Activated CD4-positive, alpha-beta T cell treated with anti-CD3 and anti-CD28 coated beads for 4 hours (primary cell): Measurements from ENCODE around the gene SLC2A4.
"Not testable (repeated sequence)": the region's sequence is repeated elsewhere in the genome, so short reads cannot be mapped to it uniquely, and the experiment has no call there.

Source experiments
- DNase-seq, 2 donors: peaks; one replicate each; pipeline ENCODE4 v3.0.0-alpha.2; 2020

SLC2A4 gene

DNA sequence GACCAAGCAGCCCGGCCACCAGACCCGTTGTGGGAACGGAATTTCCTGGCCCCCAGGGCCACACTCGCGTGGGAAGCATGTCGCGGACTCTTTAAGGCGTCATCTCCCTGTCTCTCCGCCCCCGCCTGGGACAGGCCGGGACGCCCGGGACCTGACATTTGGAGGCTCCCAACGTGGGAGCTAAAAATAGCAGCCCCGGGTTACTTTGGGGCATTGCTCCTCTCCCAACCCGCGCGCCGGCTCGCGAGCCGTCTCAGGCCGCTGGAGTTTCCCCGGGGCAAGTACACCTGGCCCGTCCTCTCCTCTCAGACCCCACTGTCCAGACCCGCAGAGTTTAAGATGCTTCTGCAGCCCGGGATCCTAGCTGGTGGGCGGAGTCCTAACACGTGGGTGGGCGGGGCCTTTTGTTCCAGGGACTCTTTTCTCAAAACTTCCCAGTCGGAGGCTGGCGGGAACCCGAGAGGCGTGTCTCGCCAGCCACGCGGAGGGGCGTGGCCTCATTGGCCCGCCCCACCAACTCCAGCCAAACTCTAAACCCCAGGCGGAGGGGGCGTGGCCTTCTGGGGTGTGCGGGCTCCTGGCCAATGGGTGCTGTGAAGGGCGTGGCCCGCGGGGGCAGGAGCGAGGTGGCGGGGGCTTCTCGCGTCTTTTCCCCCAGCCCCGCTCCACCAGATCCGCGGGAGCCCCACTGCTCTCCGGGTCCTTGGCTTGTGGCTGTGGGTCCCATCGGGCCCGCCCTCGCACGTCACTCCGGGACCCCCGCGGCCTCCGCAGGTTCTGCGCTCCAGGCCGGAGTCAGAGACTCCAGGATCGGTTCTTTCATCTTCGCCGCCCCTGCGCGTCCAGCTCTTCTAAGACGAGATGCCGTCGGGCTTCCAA lies at the start of gene SLC2A4:
Gene SLC2A4, plus strand, starts transcription at position 645 of the 879 bp plus-strand sequence. Its CDS starts 217 bp downstream, at position 862.
- peak; percentile 88 to 91 for DNase-seq

DNA sequence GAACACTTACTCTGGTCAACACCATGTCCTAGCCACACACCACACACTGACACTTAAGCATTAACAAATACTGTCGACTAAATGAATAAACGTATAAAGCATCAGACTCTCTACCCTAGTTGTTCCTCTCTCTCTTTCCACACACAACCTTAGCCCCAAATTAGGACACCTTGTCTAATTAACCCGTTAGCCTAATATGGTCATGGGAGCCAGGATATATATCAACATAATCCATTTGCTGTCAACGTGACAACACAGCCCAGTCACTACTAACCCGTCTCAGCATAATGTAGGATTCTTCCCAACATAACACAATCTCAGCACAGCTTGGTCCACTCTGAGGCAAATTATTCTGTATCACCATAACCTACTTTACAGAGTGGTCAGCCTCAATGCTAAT lies 49.4 kb upstream of the SLC2A4 start:
- no peak for DNase-seq

DNA sequence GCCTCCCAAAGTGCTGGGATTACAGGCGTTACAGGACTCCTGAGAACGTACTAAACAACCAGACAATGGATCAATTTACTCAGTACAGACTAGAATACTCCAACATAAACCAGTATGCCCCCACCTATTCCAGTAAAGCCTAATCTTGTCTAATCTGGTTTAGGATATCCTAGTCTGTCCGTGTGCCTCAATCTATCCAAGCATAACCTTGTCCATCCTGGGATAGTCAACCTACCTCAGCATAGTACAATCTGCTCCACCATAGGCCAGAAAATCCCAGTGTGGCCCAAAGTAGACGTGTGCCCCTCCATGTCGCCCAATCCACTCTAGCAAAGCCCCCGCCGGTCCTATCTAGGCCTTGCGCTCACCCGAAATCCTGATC lies 47.8 kb upstream of the SLC2A4 start:
- no peak for DNase-seq

DNA sequence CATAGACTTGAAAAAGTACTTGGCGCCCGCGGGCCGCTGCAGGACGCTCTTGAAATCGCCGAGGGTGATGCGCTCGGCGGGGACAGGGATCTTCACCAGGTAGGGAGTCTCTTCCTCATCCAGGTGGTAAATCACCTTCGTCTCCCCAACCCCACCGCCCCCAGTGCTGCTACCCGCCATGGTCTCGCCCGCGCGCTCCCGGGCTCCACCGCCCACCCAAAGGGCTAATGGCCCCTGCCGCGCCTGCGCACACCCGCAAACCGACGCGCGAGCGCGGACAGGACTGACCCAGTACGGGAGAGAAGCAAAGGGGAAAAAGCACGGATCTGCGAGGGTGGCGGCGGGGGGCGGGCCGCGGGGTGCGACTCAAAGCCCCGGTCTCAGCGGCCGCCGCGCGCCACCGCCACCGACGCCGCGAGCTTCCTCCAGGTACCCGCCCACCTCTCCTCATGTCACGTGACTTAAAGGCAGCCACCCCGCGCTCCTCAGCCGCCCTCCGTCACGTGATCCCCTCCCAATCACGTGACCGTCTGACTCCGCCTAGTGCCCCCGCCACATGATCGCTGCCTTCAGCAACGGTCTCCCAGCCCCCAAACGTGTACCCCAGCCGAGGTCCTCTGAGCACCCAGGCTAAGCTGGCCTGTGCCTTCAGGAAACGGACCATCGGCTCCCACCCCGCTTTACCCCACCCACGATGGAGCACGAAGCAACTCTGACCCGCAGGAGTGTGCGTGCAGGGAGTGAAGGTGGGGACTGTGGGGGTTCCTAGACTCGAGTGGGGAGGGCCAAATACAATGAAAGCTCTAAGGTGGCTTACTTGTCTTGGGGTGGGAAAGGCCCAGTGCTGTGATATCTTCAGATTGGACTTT lies 47.2 kb upstream of the SLC2A4 start, which contains the start of gene DVL2:
Gene DVL2, minus strand, starts transcription at position 435 of the 869 bp plus-strand sequence. Its CDS starts 255 bp downstream, at position 180.
- DNase-seq = peak; percentile 93 to 96

DNA sequence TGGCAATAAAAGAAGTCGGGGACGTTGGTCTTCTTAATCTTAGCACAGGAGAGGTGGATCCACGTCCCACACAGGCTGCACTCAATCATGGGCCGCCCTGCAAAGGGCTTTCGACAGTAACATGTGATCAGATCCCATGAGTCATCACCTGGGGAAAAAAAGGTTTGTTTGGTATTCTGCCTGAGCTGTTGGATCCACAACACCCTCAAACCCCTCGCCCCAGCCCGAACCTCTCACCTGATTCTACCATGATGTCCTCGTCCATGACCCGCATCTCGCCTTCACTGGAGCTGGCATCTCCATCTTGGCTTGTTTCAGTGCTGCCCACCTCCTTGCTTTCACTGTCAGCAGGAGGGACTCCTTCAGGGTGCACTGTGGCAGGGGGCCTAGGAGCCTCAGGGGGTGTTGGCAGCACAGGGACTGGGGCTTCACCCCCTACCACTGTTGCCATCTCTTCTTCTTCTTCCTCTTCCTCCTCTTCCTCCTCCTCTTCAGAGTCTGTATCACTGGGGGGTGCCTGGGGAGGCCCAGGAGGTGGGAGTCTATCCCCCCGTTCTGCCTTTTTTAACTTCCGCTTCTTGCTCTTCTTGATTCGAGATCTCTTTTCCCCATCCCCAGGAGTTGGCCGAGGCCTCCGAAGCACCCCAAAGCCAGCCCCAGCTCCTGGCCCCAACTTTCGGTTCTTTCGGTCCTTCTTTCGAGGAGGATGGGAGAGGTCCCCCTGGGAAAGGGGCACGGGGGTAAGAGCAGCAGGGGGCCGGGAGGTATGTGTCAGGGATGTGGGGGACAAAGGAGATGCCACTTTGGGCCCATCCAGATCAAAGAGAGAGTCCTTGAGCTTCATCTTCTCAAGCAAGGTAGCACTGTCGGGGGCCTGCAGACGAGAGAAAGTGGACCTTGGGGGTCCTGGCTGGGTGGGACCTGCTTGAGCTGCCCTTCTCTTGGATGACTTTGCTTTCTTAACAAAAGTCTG lies 45.5 kb upstream of the SLC2A4 start:
- DNase-seq = peak in 1 of 2 donors; percentile 22

DNA sequence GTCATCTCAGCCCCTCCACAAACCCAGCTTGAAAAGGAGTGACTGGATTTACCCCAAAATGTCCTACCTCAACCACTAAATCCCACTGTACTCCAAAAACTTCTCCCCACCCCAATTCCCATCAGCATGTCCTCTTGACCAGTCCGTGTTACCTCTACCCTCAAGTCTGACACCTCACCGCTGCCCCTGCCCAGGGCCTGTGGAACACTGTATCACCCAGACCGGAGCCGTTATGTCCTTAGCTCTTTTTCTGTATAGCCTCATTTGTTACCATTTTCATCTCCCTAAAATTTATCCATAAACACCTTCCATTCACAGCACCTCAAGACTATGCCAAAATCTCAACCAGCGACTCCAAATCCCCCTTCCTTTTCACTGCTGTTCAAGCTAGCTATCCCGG lies 44.7 kb upstream of the SLC2A4 start:
- DNase-seq = no peak

DNA sequence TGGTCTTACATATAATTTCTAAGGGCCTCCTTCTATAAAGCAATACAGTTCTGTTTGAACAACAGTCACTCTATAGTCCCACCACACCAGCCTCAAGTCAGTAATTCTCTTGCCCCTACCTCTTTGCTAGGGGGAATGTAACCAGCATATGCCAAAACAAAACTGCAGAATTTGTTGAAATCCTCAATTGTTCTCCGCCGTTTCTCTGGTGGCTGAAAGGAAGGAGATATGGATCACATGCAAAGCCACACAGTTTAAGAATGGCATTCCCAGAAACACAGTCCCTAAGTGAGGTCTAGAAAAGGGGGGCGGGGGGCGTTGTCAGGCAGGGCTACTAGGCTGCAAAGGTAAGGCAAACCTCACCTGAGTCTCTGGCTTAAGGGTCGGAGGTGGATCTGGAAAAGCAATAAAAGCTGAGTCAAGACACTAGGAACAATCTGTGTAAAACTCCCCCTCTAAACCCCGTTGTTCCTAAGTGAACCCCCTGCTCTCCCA lies 44.2 kb upstream of the SLC2A4 start:
- DNase-seq = no peak

DNA sequence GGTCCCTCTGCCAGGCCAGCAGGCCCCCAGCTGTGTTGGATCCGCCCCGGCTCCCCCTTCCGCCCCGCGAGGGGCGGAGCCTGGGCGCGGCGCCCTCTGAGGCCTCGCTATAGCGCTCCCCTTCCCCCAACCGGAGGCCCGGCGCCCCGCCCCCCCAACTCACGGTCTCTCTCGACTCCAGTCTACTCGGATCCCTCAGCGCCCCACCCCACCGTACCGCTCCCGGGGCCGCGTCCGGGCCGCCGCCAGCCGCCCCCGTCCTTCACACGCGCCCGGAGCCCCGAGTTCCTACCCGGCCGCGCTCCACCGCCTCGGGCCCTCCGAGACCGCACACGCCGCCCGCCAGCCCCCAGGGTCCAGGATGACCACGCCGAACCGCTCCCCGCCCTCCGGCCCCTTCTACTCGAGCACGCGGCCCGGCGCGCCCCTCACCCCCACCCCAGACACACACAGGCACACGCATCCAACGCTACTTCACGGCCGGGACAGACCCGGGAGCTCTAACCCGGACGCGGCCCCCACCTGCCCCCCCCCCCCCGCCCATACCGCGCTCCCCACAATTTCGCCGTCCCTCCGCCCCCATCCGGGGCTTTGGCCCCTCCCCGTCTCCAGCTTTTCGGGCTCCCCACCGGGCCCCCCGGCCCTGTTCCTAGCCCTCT lies 43.6 kb upstream of the SLC2A4 start:
- DNase-seq = peak; percentile 89 to 90

DNA sequence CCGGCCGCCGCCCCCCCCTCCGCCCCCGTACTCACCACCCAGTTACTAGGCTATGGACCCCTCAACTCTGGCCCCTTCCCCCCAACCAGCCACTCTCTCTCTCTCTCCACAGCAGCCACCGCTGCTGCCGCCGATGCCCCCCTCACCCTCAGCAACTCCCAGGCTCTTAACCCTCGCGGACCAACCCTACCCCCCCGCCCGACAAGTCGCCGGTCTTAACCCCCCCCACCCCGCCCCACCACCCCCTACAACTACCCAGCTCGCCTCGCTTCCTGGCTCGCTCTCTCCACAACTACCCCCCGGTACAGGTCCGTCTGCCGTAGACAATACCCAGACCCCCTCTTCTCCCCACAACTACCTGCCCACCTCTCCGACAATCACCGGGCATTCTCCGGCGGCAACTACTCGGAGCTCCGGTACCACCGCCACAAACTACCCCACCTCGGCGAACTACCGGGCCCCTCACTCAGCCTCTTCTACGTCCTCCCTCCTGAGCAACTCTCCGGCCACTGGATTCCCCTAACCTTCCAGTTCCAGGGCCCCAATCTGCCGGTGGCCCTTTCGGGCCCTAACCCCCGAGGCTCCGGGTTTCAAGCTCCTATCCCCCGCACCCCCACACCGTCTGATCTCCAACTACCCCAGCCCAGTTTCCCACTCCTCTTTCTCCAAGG lies 43.0 kb upstream of the SLC2A4 start:
- DNase-seq = peak in 1 of 2 donors; percentile 31

DNA sequence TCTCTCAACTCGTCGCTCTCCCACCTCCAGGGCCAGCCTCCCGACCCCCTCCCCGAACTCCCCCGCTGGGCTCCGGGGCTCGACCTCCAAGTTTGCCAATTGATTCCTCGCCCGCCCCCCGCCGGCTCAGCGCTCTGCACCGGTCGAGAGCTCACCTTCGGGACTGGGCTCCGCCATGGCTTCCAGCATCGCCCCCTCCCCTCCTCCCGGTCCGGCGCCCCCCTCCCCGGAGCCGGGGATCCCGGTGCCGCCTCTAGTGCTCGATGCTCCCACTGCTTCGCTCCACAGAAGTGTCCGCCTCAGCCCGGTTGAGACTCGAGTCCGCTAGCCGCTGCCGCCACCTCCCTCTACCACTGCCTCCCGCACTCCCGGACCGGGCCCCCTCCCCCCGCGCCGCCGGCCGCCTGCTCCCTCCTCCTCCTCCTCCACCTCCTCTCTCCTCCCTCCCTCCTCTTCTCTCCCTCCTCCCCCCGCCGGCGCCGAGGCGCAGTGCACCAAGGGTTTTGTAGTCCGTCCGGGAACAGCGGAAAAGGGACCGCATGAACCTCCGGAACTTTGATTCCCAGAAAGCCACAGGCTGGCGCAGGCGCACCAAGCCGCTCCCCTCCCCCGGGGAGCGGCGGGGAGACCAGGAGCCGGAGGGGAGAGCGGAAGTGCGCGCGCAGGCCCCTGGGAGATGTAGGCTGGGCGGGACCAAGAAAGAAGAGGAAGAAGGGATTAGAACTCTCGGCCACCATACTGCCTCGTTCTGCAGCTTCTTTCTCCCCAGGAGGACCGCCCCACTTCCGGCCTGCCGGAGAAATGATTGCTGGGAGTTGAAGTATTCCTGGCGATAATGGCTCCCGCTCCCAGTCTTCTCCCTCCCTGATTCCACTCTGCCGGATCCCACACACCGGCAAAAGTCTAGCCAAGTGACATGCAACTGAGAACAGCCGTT lies 42.2 kb upstream of the SLC2A4 start, which contains the start of gene PHF23:
Gene PHF23, minus strand, starts transcription at position 367 of the 937 bp plus-strand sequence. Its CDS starts 178 bp downstream, at position 189.
- peak; percentile 98 for DNase-seq

DNA sequence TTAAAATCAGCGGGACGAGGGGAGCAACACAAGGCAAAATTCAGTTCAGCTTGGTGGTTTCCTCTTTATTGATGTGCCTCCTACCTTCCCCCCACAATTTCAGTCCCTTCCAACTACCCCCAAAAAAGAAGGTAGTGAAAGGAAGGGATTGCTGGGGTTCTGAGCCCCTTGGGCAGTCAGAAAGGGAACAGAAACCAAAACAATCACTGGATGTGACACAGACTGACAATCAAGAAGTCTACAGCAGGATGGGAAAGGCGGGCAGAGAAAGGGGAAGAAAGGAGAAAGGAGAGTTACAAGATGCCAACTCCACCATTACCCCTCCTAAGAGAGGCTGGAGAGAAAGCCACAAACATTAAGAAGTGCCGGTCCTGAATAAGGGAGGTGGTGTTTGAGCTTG lies 41.1 kb upstream of the SLC2A4 start:
- DNase-seq = no peak

DNA sequence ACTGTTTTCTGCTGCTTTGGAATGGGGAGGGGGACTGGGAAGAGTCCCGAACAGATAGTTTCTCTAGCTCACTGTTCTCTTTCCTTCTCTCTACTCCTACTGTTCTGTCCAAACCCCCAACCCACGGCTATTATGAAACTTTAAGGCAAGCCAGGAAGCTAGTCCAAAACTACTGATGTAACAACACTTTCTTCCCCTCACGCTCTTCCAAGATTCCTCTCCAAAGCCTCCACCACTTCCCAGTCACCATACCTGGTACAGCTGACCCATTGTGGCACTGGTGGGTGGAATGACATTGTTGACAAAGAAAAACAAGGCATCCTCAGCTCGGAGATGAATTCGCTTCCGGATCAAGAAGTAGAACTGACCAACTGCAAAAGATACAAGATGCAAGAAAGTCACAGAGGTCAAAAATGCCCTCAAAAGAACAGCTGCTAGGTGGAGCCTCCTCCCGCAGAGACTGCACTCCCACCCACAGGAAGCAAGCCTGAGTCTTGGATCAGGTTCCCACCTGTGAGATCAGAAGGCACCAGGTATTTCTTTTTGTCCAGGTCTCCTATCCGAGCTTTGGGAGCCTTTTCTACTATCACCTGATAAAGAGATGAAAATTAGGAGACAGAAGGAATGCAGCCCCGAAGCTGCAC lies 40.3 kb upstream of the SLC2A4 start:
- DNase-seq = no peak

DNA sequence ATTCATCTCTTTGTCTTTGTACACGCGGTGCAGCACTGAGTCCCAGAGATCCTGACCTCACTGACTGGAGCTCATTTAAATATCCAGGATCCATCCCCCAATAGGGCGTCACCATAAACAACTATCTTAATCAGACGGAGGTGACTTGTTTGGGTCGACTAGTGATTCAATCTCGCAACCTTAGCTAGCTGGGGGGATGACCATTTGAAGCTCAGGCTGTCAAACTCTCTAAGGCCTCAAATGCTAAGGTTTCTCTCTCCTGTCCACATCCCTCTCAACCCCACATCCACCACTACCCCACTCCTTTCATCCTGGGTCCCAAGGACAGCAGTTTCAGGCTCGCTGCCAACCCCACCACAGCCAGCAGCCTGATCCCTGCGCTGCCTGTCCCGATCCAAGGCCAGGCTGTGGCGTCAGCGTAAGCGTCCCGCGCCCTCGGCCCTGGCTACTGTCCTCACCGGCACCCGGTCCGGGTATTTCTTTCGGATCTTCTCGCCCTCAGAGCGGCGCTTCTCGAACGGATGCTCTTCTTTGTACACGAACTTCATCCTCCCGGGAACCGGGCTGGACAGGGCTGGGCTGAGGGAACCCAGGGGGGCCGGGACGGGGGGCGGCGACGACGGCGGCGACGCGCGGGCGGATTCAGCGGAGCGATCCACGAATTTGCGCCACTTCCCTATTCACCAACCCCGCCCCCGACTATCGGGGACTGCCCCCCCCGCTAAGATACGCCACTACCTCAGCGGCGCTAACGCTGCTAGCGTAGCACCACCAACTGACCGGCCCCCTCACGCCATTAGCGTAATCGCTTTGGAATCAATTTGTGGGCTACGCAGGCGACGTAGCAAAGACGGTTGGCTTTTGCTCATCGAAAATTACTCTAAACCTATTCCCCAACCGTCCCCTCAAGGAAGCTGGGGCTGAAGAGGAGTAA lies 39.5 kb upstream of the SLC2A4 start, which contains the start of gene GABARAP:
Gene GABARAP, minus strand, starts transcription at position 667 of the 934 bp plus-strand sequence. Its CDS starts 119 bp downstream, at position 548.
- DNase-seq = peak; percentile 94 to 96

DNA sequence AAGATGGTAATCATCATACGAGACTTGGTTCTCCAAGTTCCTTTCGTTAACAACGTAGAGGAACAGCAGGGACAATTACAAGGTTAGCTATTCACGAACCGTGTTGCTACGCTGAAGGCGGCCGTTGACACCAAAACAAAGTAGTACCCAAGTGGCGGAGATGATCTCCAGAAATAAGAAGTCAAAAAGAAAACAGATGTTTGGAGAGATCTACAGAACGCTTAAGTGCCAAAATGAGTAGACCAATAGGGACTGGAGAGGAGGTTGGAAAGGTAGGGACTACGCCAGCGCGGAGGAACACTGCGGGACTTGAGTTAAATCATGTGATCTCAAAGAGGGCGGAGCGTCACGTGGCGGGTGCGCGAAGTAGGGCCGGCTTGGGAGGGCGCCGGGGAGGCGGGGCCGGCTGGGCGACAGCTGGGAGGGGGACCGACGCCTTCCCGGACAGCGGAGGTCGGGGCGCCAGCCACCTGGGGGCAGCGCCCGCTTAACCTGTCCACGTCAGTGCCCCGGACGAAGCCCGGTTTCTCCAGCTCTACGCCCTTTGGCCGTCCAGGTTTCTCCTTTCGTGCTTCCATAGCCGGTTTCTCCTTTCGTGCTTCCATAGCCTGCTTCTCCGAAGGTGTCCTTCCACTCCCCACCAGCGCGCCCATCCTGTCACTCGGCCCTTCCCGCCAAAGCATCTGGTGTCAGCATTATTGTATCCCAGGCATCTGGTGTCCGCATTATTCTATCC lies 38.6 kb upstream of the SLC2A4 start:
- peak; percentile 92 to 93 for DNase-seq

DNA sequence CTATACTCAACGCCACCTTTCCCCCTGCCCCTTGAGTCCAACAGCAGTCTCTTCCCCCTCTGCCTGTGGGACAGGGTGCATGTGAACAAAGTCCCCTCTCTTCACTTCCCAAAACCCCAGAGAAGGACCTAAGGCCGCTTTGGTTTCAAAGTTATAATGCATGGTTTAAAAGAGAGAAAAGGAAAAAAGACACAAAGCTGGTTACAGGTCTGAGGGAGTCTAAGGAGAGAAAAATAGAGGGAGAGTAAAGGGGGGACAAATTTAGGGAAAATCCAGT lies 38.1 kb upstream of the SLC2A4 start:
- DNase-seq = no peak

DNA sequence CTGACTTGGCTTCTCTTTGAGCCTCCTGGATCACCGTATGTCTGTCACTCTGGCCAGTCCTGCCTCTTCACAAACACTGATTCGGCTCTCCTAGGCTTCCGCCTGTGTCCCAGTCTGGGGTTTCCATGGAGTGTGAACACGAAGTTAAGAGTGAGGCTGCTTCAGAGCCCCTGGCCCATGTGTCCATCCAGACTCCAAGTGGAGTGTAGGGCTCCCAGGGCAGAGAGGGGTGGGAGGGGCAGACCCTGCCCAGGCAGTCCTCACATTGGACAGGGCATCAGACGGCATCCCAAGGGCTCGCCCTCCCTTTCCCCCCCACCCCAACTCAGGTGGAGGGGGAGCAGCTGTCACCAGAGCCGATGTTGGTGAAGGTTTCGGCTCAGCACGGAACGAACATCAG lies 37.7 kb upstream of the SLC2A4 start:
- DNase-seq = not testable (repeated sequence)

DNA sequence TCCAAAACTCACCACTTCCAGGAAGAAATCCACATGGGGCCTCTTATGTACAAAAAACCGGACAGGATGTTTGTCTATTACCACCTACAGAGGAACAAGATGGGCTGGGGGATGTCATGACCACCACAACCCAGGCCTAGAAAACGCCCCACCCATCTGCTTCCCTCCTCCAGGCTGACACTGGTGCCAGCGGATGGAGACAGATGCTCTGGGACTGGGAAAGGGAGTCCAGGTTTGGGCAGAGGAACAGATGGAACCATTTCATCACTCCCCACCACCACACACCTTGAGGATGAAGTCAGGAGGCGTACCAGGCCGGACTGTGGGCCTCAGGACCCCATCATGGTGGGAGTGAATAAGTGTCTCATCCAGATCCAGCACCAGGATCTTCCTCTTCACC lies 34.7 kb upstream of the SLC2A4 start:
- DNase-seq = no peak
